ENCODE data around the gene SPATS1.

- TF ChIP-seq NFYB (CRISPR knock-in tag; conservative IDR thresholded peaks at IDR 0.05; ENCODE audit: low read depth), result no peak
- no peak for TF ChIP-seq CTCF (IDR thresholded peaks at IDR 0.05)
- TF ChIP-seq CREM (CRISPR knock-in tag; IDR thresholded peaks at IDR 0.05), result no peak
- no peak for TF ChIP-seq MAX (CRISPR knock-in tag; IDR thresholded peaks at IDR 0.05)
- no peak for TF ChIP-seq FOXK1 (CRISPR knock-in tag; IDR thresholded peaks at IDR 0.05)
- no peak for TF ChIP-seq ZNF232 (CRISPR knock-in tag; IDR thresholded peaks at IDR 0.05)
- no peak for TF ChIP-seq SP1 (CRISPR knock-in tag; conservative IDR thresholded peaks at IDR 0.05)
- TF ChIP-seq ZNF263 (CRISPR knock-in tag; IDR thresholded peaks at IDR 0.05; ENCODE audit: low read depth), result no peak
- TF ChIP-seq CREB1 (CRISPR knock-in tag; IDR thresholded peaks at IDR 0.05), result no peak
These were observed 42.1 kb upstream of the SPATS1 start for GRCh38 chr6:44300292-44300823.
